AG09309 (cell line): ENCODE results near the gene MAP2K2.

Experiments used
- DNase-seq: peaks from one replicate; pipeline ENCODE4 v3.0.0-alpha.2; 2010; ENCODE audit warnings: low read depth
- H3K4me3 ChIP-seq: 2 replicates; pipeline ENCODE4 v1.5.1; 2011; ENCODE audit warnings: mild to moderate bottlenecking, low read depth, low read length, moderate library complexity; ENCODE audit not compliant: control insufficient read depth
- CTCF ChIP-seq: IDR thresholded peaks from 2 replicates; pipeline ENCODE4 v1.5.1; 2011; ENCODE audit warnings: mild to moderate bottlenecking, low read depth, low read length, inconsistent platforms; ENCODE audit not compliant: insufficient read depth, control insufficient read depth; ENCODE audit errors: missing control alignments

Gene MAP2K2

GRCh38 chr19:4046362-4046691 lies 77.6 kb downstream of the MAP2K2 start:
- TF ChIP-seq CTCF = no peak
- no peak for DNase-seq

GRCh38 chr19:4045597-4046361 lies 78.1 kb downstream of the MAP2K2 start:
- H3K4me3 ChIP-seq = no peak overlapping the region
- no peak for TF ChIP-seq CTCF
- DNase-seq = no peak

More at GRCh38 chr19:4046362-4046691, 77.6 kb downstream of the MAP2K2 start:
- H3K4me3 ChIP-seq = no peak overlapping the region

GRCh38 chr19:4044990-4045465 lies 78.9 kb downstream of the MAP2K2 start:
- DNase-seq = no peak
- no peak for TF ChIP-seq CTCF
- H3K4me3 ChIP-seq = no peak overlapping the region

GRCh38 chr19:4043966-4044715 lies 79.8 kb downstream of the MAP2K2 start:
- no peak for TF ChIP-seq CTCF
- H3K4me3 ChIP-seq = no peak overlapping the region
- DNase-seq = no peak

- DNase-seq = no peak
- TF ChIP-seq CTCF = no peak
- H3K4me3 ChIP-seq = no peak overlapping the region
Observed at GRCh38 chr19:4043401-4043800, 80.5 kb downstream of the MAP2K2 start.

GRCh38 chr19:4042731-4043082 lies 81.2 kb downstream of the MAP2K2 start:
- no peak overlapping the region for H3K4me3 ChIP-seq
- no peak for TF ChIP-seq CTCF
- no peak for DNase-seq
